GM19351 (cell line): ENCODE results near the gene DCC.

Source experiments
- ATAC-seq: cut with Tn5 transposase; IDR thresholded peaks from one replicate; pipeline ENCODE4 v1.9.1; 2021; ENCODE audit warnings: mild to moderate bottlenecking, moderate library complexity; ENCODE audit not compliant: unreplicated experiment

The DCC gene

DNA sequence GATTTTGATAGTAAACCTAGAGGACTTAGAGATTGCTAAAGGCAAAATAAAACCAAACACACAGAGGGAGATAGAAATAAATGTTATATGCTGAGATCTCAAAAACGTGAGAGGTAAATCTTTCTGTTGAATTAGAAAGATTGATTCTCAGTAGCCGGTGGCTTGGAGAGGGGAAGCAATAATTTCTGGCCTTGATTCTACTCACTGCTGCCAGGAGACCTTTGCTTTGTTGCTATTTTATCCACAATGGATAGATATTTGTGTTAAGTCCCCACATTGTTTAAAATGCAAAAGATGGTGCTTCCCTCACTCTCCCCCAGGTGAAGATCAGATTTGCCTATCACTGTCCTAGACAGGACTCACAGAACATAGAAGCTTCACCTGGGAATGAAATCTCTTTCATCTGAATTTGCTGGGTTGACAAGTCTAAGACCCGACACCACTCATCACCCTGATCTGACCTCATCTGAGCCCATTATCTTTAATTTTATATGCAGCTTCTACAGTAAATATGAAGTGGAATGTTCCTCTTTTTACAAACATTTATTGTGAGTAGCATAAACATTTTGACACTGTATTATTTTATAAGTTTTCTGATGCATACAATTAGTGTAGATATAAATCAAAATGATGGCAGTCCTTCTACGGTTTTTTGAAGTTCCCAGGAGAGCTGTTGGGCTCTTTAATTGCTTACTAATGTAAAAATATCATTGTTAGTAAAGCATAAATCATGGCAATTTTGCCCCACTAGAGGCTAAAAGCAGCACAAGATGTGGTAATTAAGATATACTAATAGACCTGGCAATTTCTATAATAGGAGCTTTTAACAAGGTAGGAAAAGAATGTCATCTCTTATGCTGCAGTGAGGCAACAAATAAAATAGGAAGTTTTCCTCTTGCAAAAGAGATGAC is 149.7 kb downstream of the DCC start:
- ATAC-seq: no peak

DNA sequence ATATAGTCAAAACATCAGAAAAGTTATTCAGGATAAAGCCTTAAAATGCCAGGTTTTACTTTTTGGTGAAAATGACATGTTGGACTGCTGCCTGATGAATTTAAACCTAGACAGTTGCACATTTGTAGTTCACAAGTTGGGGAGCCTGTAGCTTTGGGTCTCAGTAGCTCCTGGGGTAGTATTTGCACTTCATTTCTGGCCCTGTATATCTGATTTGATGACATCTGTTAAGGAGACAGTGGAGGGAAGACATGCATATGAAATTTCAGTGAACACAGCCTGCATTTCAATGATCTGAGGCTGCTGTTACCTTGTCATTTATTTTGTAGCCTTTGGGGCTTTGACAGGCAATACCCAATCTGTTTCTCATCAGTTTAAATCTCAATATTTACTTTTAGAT is 156.4 kb downstream of the DCC start:
- ATAC-seq: no peak

DNA sequence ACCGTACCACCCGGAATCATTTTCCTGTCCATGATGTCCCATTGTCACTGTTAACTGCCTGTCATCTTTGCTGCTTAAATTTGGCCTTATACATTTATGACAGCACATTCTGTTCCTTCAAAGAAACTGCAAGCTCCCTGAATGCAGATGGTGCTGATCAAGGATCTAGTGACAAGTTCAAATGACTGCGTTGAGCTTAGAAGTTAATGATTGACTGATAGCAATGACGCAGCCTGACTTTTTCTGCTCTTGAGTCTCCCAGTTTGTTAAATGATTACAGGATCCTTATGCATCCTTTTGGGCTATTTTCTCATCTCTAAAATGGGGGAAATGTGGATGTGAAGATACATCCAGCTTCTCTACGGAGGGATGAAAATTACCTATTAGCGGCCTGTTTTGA is 159.0 kb downstream of the DCC start:
- ATAC-seq: no peak

DNA sequence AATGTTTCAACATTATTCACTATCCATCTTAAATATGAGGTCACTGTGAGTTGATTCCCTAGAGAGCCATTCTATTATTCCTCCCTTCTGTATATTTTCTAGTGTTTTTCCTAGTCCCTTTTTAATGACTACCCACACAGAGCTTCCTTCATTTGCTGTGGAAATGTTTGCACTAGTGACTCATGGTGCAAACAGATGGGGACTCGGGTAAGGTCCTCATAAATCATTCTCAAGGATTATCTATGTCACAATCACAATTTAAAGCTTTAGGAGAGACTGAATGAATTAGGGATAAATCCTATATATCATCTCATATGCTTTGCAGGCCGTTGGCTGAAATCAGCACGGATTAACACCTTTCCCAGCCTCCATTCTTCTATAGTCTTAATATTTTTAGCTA is 159.6 kb downstream of the DCC start:
- ATAC-seq: no peak

DNA sequence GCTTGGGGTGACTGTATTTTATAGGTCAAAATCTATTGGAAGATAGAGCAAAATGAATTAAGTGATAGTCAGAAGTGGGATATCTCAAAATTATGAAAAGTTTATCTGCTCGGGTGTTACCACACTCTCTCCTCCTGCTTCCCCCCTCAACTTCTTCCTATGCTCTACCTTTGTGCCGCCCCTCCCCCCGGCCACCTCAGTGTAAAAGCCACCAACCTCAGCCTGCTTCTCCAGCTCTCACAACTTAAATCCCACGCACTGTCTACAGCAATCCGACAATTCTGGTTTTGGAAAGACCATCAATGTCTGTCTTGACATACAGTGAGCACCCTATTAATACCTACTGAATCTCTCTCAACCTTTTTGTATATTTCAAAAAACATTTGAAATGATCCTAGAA is 164.6 kb downstream of the DCC start:
- no peak for ATAC-seq

DNA sequence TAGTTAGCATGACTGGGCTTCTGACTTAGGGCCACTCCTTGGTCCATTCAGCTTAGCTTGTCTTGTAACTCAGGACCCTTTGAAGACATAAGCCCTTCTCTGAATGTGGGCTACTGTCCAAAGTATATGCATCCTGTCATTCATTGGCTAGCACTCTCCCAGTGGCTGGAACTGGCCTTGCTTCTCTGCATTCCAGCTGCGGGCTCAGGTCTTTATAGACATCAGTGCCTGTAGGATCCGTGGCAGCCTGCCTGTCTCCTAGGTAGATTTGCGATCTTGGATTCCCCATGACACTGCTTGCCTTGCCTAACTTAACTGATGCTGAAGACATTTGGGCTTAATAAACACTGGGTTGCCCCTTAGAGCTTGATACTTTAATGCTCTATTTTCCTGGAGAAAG is 170.1 kb downstream of the DCC start:
- ATAC-seq: no peak

DNA sequence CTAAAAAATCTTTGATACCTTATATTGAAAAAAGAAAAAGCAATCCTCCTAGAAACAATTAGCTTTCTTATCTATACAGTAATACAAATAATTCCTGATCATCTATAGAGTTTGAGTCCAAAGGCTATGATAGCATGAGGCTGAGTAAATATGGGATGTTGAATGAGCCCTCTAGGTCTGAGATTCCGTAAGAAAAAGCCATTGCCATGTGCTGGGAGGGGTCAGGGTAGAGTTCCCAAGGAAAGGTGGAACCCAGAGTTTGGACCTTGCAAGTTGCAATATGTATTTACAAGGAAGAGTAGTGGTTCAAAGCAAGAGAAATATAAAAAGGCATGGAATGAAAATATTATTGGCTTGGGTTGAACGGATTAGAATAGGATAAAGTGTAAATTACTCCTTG is 178.1 kb downstream of the DCC start:
- ATAC-seq: no peak

DNA sequence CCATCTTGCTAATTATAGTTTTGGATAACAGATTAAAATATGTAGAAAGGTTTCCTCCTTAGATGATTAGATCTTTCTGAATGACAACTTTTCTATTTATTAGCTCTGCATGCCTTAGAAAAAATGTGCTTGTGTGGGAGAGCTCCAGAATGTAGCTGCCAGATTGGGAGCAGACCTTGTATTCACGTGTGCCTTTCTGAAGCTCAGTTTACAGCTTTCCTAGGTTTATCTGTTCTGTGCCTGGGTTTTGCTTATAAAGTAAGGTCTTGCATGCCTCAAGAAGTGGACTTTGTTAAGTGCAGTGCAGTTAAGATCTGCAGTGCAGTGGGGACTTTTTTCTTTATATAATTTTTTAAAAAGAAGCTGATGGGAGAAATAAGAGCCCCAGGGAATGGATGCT is 179.0 kb downstream of the DCC start:
- ATAC-seq: no peak

DNA sequence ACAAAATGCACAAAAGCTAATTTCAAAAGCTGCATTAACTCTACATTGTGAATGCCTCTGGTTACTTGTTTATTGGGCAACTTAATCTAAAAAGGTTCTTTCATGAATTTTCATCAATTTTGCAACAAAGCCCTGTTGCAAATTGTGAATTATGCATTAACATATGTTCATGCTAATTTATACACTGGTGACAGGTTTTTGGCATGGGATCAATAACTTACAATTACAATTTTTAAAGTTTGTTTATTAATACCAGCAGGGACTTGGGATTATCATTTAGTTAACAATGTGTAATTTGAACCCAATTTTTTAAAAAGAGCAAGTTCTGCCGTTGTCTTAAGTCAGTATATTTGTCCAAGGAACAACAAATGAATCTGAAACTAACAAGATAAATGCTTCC is 183.6 kb downstream of the DCC start:
- ATAC-seq: no peak

DNA sequence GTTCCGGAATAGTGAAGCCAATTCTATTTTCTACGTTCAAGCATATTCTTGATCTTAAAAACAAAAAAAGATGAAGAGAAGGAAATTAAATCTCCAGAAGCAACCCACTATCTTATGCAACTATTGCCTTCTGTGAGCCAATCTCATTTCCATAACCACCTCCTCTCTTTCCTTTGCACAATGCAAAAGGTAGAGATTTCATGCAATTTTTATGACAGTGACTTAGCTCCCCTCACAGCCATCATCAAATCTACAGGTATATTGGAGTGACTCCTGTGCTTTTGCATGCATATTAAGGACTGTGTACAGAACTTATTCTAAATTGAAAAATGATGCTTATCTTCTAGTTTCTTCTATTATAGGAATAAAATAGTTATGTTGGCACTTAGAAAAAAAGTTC is 191.8 kb downstream of the DCC start:
- no peak for ATAC-seq

DNA sequence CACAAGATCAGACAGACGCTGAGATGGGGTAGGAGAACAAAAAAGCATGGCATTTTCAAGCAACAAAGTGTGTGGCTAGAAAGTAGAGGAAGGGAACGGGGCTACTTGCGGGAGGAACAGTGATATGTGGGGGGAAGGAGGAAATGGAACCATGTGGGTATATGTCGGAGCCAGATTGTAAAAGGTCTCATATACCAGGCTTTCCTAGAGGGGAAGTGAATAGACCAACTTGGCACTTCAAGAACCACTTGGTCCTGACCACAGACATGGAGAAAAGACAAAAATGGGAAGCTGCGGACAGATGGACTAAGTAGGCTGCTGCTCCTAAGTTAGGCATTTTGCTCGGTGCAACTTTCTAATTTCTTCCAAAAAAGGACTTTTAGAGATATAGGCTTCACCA is 196.0 kb downstream of the DCC start:
- ATAC-seq: no peak

DNA sequence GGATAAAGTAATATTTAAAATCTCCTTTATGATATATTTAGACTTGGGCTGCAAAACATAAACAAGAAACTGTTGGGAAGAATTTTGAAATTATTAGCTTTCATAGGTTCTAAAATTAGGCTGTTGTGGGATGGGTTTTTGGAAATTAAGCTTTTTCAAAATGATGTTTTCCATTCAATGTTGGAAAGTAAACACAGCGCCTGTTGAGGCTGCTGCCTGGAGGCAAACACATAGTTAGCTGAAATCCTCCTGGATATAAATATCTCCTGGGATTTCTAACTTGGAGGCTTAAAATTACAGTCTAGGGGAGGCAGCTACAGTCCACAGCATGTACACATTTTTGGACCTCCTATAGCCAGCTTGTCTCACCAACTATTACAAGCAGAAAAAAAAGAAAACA is 197.3 kb downstream of the DCC start:
- ATAC-seq: no peak

DNA sequence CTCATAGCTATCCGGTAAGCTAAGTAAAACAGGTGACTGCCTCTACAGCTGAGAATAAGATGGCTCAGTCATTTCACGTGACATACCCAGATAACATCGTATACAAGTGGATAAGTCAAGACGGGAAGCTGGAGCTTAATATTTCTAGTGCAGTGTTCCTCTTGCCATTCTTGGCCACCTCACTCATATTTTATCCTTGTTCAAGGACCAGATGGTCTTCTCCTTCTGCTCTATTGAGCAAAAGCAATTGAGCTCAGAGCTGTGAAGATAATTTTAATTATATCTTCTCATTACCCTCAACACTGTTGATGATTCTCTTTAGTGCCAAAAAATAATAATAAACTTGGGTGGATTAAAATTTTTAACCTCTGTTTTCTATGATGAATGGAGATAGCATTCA is 201.1 kb downstream of the DCC start:
- no peak for ATAC-seq

DNA sequence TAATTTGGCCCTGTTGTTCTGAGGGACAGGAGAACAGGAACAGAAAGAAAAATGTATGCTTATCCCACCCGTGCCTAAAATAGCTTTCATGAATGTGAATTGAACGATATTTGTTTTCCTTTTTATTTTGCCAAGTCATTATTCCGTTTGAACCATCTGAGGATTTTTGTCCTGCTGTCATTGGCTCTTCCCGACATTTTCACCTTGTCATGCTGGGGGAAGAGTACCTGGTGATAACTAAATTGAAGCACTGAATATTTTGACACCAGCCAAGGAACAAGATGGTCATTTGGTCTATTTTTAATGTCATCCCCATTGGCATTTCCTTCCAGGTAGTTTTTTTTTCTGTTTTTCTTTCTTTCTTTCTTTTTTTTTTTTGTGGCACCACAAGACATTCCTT is 204.1 kb downstream of the DCC start:
- ATAC-seq: no peak

DNA sequence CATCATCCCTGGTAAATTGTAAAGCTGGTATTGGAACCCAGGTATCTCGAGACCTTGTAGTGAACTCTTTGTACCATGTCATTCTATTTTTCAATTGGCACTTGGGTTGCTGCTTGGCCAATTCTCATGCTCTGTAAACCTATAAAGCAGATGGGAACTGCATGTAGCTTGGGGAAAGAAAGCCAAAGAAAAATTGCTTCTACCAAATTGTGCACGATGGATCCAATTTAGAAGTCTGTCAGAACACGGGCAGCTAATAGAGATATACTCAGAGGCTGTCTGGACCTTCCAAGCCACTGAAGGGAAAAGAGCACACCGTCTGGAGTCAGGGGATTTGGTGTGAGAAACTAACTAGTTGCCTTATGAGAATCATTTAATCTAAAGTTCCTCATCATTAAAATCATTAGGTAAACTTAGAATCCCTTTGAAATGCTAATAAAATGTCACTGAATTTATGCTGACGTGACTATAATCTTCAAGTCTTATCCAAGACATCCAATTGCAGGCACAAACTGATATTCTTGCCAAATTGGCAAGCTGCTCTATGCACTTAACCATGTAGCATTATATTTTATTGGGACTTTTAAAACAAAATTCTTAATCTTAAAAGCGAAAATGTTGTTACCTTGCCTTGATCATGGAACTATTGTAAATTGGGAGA is 206.8 kb downstream of the DCC start:
- ATAC-seq: no peak

DNA sequence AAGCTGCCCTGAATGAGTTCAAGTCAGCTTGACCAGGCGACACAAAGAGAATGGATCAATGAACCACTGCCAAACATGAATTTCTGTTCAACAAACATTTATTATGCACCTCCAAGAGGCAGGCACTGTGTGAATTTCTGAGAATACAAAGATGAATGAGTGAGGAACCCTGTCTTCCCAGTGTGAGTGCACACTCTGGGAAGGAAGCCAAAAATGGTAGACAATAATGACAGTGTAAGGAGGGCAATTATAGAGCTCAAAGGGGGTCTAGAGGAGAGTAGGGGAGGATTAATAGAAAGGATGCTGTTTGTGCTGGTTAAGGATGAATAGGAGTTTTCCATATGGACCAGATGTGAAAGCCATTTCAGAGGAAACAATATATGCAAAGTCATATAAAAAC is 213.4 kb downstream of the DCC start:
- no peak for ATAC-seq

DNA sequence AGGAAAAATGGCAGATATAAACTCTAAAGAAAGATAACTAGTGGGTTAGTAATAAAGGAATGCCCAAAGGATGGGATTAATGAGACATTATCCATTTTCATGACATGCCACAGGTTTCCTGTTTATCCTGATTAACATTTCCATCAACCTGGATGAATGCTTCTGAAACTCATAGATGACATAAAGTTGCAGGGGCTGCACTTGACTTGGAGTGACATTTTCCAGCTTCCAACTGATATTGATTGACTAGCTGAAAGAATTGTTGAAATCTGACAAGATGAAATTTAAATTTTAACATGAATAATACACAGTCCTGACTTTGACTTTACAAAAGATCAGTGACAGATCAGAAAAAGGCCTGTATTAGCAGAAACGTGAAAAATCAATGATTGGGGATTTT is 214.2 kb downstream of the DCC start:
- ATAC-seq: no peak

DNA sequence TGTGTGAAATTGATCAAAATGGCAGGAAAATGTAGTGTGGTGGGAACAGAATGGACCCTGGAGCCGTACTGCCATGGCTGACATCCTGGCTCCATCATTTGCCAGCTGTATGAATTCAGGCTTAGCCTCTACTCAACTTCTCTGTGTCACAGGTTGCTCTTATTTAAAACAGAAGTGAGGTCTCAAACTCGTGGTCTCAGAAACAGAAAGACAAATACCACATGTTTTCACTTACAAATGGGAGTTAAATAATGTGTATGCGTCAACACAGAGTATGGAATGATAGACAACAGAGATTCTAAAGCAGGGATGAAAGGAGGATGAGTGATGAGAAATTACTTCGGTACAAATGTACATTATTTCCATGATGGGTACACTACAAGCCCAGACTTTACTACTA is 227.4 kb downstream of the DCC start:
- ATAC-seq: no peak

DNA sequence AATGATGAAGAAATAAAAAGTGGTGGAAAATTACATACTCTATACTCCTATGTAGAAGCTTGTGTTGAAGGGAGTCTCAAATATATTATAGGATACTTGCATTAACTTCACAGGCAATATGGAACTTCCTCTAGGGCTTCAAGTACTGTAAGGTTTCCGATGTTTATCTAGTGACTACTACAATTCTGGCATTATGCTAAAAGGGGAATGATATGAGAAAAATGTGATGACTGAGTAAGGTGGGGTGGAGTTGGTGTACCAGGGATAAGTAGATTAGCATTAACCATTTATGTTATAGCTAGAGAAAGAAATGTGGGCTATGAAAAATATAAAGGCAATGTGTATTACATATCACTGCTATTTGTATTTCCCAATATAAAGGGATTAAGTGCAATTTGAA is 229.5 kb downstream of the DCC start:
- no peak for ATAC-seq

DNA sequence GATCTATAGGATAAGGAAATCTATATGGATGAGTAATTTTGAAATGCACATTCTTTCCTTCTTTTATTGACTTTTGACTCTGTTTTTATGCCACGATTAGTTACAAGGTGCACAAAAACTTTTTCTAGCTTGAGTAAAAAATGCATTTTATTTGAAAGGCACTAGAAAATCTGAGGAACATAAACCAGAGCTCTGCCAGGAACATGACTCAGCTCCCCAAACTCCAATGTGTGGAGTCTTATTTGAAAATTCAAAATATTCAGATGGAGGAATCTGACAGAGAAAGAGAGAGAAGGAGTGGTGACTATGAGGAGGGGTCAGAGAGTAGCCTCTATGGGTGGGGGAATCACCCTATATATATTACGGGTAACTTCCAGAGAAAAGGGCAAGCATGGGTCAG is 231.0 kb downstream of the DCC start:
- no peak for ATAC-seq

DNA sequence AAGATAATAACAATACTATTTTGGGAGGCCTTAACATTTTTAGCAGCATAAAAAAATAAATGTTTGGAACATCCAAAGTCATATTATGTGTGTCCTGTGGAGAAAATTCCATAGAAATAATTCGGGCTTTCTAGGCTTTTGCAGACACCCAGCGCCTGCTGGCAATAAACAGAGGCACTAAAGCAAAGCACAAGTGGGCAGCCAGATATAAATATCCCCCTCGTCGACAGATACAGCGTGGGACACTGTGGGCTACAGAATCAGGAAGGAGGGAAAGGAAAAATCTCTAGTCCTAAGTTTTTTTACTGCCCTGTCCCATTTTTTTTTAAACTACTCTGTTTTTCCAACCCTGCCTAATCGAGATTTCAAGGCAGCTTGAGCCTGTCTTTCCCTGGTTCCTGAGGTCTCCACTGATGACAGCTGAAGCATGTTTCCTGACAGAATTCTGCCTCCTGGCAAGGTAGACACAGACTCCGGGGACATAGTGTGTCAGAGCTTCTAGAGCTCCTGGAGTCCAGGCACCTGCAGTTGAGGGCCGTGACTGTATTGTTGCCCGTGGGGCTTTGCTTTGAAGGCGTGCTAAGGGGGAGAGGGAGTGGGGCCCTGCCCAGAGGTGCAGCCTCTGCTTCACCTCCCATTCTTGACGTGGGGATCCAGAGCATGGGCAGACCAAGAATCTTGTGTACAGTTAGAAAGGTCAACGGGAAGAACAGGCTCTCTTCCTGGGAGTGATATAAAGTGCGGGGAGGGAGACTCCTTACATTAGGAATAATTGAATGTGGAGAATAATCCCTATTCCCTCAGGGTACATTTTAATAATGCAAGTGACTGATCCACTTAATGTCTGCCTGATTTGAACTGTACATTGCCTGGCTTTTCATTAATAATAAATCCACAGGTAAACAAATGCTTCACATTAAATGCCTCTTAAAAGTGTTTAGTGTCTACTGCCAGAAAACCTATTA is 232.3 kb downstream of the DCC start:
- ATAC-seq: no peak
